Mucosa of gallbladder (tissue), 1 donor: Measurements from ENCODE around the gene MREG. TPM values are rescaled to one million over a fixed set of nuclear protein-coding genes. Genes with fewer than 3 reads are reported as not detected.
A peak's percentile ranks its signal among the peaks of the same experiment; 100 is the strongest.
"Not testable (repeated sequence)": the region's sequence is repeated elsewhere in the genome, so short reads cannot be mapped to it uniquely, and the experiment has no call there.

Experiments used
- DNase-seq: peaks from one replicate; pipeline ENCODE4 v3.0.0-alpha.2; 2020; ENCODE audit warnings: low spot score
- total RNA-seq: library from RNA; stranded (reverse); gene quantifications from one replicate; pipeline ENCODE4 v1.2.1, GENCODE V29; 2021
- donor health status: DM: no; HTN: no; CAD: no.

The MREG gene
- total RNA-seq, 1 donor from 2014 or later = 9.2 TPM

DNA sequence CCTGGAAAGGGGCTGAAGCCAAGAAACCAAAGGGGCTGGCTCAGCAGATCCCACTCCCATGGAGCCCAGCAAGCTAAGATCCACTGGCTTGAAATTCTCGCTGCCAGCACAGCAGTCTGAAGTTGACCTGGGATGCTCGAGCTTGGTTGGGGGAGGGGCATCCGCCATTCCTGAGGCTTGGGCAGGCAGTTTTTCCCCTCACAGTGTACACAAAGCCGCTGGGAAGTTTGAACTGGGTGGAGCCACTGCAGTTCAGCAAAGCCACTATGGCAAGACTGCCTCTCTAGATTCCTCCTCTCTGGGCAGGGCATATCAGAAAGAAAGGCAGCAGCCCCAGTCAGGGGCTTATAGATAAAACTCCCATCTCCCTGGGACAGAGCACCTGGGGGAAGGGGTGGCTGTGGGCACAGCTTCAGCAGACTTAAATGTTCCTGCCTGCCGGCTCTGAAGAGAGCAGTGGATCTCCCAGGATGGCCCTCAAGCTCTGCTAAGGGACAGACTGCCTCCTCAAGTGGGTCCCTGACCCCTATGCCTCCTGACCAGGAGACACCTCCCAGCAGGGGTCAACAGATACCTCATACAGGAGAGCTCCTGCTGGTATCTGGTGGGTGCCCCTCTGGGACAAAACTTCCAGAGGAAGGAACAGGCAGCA, 24.7 kb downstream of the MREG start:
- not testable (repeated sequence) for DNase-seq

GRCh38 chr2:215985257-215985656, 28.1 kb downstream of the MREG start:
- no peak for DNase-seq

DNA sequence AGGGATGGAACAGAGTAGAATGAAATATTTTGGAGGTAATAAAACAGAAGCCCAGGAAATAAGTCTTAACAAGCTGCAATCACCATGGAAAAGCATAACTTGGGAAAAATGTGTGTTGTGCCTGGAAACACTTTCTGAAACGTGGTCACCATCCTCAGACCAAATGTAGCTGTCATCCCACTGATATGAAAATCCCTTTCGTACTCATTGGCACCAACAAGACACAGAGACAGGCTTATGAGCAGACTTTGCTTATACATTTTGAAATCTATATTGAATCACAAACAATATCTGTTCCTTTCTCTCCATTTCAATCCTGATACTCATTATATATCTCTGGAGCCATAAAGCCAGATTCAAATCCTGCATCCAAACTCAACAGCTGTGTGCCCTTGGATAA, 28.7 kb downstream of the MREG start:
- DNase-seq = no peak

DNA sequence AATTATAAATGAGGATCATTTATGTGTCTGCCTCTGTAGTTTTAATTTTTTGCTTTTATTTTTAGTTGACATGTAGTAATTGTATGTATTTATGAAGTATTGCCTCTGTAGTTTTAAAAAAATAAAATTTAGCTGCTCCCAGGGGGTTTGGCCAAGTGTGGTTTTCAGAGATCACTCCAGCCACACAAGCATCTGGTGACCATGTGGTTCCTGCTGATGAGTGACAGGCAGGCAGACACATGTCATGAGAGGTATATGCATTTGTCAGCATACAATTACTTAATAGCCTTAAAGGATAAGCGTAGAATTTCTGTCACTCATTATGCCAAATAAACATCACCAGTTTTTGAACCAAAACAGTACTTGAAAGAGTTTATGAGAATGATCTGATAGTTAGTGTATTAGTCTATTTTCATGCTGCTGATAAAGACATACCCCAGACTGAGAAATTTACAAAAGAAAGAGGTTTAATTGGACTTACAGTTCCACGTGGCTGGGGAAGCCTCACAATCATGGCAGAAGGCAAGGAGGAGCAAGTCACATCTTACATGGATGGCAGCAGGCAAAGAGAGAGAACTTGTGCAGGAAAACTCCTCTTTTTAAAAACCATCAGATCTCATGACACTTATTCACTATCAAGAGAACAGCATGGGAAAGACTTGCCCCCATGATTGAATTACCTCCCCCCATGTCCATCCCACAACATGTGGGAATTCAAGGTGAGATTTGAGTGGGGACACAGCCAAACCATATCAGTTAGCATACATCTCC, 29.6 kb downstream of the MREG start:
- DNase-seq = no peak

DNA sequence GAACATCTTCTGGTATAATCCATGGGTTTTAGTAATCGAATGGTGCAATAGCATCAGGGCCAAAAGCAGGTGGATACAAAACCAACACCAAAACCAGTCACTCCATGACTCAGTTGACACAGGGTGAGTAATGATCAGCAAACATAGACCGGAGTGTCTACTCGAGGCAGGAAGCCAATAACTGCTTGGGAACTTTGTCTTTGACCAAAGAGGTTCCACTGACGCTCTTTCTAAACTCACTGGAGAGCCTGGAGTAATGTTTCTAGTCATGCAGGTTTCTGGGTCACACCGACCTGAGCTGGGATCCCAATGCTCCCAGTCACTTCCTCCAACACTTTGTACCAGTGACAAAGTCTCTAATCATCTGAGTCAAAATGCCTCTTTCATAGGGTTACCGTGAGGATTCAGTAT, 30.9 kb downstream of the MREG start:
- DNase-seq = peak; percentile 73

- DNase-seq = no peak
Observed at GRCh38 chr2:215981115-215981514, 32.2 kb downstream of the MREG start.

DNA sequence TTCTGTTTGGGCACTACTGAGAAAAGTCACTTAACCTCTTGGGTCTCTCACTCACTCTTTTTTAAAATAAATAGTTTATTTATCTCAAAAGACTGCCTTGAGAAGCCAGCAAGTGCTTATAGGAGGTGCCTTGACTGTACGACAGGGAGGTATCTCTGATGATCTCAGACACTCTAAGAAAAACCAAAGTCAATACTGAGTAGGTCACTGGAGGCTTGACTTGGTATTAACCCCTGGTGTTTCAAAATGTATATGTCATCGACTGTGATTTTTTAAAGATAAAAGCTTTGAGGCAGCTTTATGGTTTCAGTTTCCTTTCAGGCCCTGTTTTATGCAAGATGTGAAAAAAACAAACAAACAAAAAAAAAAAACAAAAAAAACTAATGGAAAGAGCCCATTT, 33.7 kb downstream of the MREG start:
- no peak for DNase-seq

- DNase-seq = no peak
Observed at GRCh38 chr2:215974700-215975429, 38.5 kb downstream of the MREG start.

DNA sequence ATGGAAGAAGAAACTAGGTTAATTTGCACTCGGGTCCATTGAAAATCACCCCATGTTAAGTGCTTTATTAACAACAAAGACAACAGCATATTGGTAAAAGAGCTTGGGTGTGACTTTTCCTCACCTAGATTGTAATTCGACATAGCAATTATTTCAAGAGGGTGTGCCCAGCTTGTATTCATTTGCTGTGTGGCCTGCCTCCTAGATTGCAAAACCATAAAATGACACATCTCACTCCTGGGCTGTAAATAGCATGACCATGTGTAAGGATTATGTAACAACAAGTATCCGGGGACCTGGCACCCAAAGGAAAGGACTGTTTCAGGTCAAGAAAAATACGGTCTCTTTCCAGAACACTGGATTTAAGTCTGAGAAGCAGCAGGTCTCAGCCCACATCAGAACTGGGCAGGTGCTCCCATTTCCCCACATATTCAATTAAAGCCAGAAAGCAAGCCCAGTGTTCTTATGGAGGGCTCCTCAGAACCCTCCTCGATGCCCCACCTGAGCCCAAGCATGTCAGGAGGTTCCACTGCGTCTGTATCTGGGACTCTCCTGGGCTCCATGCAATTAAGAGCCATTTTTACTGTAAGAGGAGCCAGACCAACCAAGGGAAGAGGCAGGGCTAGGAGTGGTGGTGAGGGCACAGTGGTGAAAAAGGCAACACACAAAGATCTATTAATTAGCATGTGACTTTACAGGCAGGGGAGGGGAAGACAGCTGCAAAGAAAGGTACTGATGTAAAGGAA, 39.2 kb downstream of the MREG start:
- no peak for DNase-seq

- DNase-seq = no peak
Observed at GRCh38 chr2:215973145-215973792, 40.1 kb downstream of the MREG start.

GRCh38 chr2:215971671-215972070, 41.7 kb downstream of the MREG start:
- no peak for DNase-seq

DNA sequence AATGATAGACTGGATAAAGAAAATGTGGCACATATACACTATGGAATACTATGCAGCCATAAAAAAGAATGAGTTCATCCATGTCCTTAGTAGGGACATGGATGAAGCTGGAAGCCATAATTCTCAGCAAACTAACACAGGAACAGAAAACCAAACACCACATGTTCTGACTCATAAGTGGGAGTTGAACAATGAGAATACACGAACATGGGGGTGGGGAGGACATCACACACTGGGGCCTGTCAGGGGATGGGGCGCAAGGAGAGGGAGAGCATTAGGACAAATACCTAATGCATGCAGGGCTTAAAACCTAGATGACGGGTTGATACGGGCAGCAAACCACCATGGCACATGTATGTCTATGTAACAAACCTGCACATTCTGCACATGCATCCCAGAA, 42.5 kb downstream of the MREG start:
- DNase-seq = not testable (repeated sequence)

- DNase-seq = no peak
Observed at GRCh38 chr2:215970425-215970824, 42.9 kb downstream of the MREG start.

- DNase-seq = no peak
Observed at GRCh38 chr2:215969131-215969841, 44.1 kb downstream of the MREG start.

GRCh38 chr2:215968499-215968898, 44.9 kb downstream of the MREG start:
- DNase-seq = no peak

GRCh38 chr2:215967590-215968378, 45.6 kb downstream of the MREG start:
- no peak for DNase-seq

DNA sequence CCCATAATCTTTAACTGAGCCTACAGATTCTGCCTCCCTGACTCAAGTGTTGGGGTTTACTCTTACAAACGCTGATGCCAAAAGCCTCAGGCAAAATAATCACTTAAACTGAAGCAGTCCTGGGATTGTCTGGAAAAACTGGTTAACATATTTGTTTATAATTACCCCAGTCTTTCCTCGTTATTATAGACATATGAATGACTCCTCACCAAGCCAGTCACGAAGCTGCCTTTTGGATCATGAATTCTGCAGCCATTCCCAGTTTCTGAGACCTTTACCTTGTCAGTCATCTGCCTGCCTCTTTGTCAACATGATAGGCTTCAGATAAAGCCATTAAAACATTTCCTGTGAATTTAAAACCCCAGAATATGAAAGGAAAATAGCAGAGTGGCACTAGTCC, 46.4 kb downstream of the MREG start:
- DNase-seq = no peak

DNA sequence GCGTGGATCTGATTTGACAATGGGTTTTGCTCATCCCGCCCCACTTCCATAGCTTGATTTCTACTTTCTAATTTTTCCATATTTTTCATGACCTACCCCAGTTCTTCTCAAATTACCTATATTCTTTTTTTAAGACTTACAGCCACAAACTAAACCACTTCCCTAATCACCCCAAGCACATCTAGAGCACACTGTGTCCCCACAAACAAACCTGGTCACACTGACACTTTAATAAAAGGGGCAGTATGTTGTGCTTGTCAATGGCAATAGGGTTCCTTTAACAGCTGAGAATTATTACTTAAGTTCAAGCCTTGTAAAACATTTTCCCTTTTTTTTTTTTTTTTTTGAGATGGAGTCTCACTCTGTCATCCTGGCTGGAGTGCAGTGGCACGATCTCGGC, 47.1 kb downstream of the MREG start:
- DNase-seq = no peak

DNA sequence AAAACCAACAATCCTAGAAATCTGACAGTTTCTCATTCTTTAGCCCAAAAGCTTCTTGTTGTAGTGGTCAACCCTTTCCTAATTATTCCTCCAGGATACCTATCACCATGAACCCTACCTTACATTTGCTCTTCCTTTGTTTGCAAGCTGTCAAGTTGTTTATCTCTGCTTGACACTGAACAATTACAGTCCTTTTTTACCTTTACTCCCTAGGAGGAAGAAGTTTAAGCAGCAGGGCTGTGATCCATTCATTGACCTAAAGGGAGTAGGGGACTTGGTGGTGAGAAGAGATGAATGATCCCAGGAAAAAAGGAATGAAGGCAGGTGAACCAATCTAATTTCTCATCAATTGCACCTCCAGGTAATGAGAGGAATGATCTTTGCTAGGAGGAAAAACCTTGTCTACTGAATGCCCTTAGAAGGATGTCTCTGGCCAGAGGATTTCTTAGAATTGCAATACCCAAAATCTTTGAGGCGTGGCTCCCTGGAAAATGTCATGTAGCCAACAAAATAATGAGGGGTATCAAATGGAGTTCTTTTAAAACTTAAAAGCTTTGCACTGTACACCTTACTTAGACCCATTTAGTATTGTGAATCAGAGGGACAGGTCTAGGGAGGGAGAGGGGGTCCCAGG, 47.7 kb downstream of the MREG start:
- DNase-seq = no peak

DNA sequence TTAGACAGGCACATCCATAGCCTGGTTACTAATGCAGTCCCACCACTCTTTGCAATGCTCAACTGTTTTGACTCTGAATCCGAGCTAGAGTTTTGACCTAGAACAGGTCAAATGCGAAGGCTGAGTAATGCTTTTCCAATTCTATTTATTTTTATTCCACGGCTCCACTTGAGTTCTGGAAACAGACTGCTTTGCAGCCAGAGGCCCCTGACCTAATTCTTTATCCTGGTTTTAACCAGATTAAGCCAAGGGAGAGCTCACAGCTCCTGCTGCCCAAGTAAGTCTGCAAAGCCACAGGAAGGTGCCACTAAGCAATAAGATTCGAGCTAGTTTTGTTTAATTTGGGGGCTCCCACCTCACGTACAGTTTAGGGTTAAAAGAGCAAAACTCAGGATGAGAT, 51.4 kb downstream of the MREG start:
- no peak for DNase-seq
